ENCODE measurements around the gene METTL15.

DNA sequence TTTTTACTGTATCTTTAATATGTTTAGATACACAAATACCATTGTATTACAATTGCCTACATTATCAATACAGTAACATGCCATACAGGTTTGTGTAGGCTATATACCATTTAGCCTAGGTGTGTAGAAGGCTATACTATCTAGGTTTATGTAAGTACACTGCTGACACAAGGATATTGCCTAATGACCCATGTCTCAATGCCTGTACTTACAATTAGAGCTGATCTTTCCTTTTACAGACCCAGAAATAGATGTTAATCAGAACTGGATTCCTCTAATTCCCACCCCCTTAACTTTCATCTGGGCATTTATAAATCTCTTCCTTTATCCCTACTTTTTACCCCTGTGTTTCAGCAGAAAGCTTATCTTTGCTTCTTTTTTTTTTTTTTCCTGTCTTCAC lies 229.5 kb downstream of the METTL15 start:
- TF ChIP-seq RAD21 (conservative IDR thresholded peaks at IDR 0.05 in 1 of 2, IDR thresholded peaks at IDR 0.05 in 1 of 2) (no peak), RCOR1 (IDR thresholded peaks at IDR 0.05; ENCODE audit: low read depth, low read length) (no peak), POLR2A (IDR thresholded peaks at IDR 0.05; ENCODE audit: low read length) (no peak), EP300 (IDR thresholded peaks at IDR 0.05) (no peak), CEBPB (IDR thresholded peaks at IDR 0.05) (no peak), NFE2L2 (conservative IDR thresholded peaks at IDR 0.05; ENCODE audit: low read length) (no peak), CTCF (IDR thresholded peaks at IDR 0.05) (no peak), FOSL2 (IDR thresholded peaks at IDR 0.05) (no peak), FOSL2 (CRISPR knock-in tag; IDR thresholded peaks at IDR 0.05) (no peak), EHMT2 (IDR thresholded peaks at IDR 0.05; ENCODE audit: low read depth) (no peak), RNF2 (IDR thresholded peaks at IDR 0.05; ENCODE audit: borderline replicate concordance, low read depth) (no peak), RARB (CRISPR knock-in tag; IDR thresholded peaks at IDR 0.05) (no peak), MAX (IDR thresholded peaks at IDR 0.05) (no peak)
